Liver (tissue), 9 donors: ENCODE measurements around the gene MT2A. TPM values are rescaled to one million over a fixed set of nuclear protein-coding genes. Genes with fewer than 3 reads are reported as not detected.
A peak's percentile ranks its signal among the peaks of the same experiment; 100 is the strongest.

Experiments
- DNase-seq: peaks from one replicate; pipeline ENCODE4 v3.0.0-alpha.2; 2017; ENCODE audit warnings: low spot score
- H3K27ac ChIP-seq, 2 donors: one replicate each; pipeline ENCODE4 v1.7.0; 2013; ENCODE audit warnings: inconsistent platforms in 2 of 2, low read length in 2 of 2, control low read depth in 1 of 2, low read depth in 1 of 2, mild to moderate bottlenecking in 1 of 2
- H3K27me3 ChIP-seq, 4 donors: one replicate each; pipeline versions ENCODE4 v1.6.1 to v1.7.0; 2013; ENCODE audit warnings: low read length in 3 of 4, inconsistent platforms in 1 of 4, mild to moderate bottlenecking in 1 of 4, moderate library complexity in 1 of 4; ENCODE audit not compliant: control insufficient read depth in 4 of 4, insufficient read depth in 4 of 4
- H3K36me3 ChIP-seq, 4 donors: one replicate each; pipeline versions ENCODE4 v1.6.1 to v1.7.0; 2013; ENCODE audit warnings: low read length in 3 of 4, mild to moderate bottlenecking in 3 of 4, low read depth in 1 of 4, moderate library complexity in 1 of 4; ENCODE audit not compliant: control insufficient read depth in 4 of 4, insufficient read depth in 3 of 4
- H3K4me1 ChIP-seq, 4 donors: one replicate each; pipeline versions ENCODE4 v1.6.1 to v1.7.0; 2013; ENCODE audit warnings: low read length in 3 of 4, mild to moderate bottlenecking in 3 of 4, moderate library complexity in 1 of 4; ENCODE audit not compliant: control insufficient read depth in 4 of 4, insufficient read depth in 4 of 4
- H3K4me3 ChIP-seq, 3 donors: one replicate each; pipeline versions ENCODE4 v1.6.1 to v1.7.0; 2013; ENCODE audit warnings: low read length in 3 of 3, control low read depth in 1 of 3, low read depth in 1 of 3, mild to moderate bottlenecking in 1 of 3
- H3K9ac ChIP-seq, 2 donors: one replicate each; pipeline ENCODE4 v1.7.0; 2013; ENCODE audit warnings: low read length in 2 of 2, mild to moderate bottlenecking in 2 of 2, moderate library complexity in 2 of 2, control low read depth in 1 of 2, low read depth in 1 of 2
- H3K9me3 ChIP-seq, 4 donors: one replicate each; pipeline versions ENCODE4 v1.6.1 to v1.7.0; 2013; ENCODE audit warnings: low read length in 3 of 4; ENCODE audit not compliant: control insufficient read depth in 4 of 4
- ATF3 ChIP-seq: IDR thresholded peaks from 2 replicates; pipeline ENCODE4 v1.6.1; 2016; ENCODE audit warnings: antibody characterized with exemption
- EGR1 ChIP-seq, 2 donors: IDR thresholded peaks; 2 replicates each; pipeline ENCODE4 v1.6.1; 2016 to 2018; ENCODE audit warnings: antibody characterized with exemption in 2 of 2, low read depth in 2 of 2
- FOXA1 ChIP-seq: IDR thresholded peaks from 2 replicates; pipeline ENCODE4 v1.6.1; 2016; ENCODE audit warnings: antibody characterized with exemption
- FOXA2 ChIP-seq: IDR thresholded peaks from 2 replicates; pipeline ENCODE4 v1.6.1; 2016; ENCODE audit warnings: antibody characterized with exemption
- GABPA ChIP-seq, 2 donors: IDR thresholded peaks in 1 of 2; conservative IDR thresholded peaks in 1 of 2; 2 replicates each; pipeline ENCODE4 v1.6.1; 2016; ENCODE audit warnings: antibody characterized with exemption in 2 of 2, mild to moderate bottlenecking in 1 of 2, moderate library complexity in 1 of 2
- HNF4A ChIP-seq, 2 donors: conservative IDR thresholded peaks; 2 replicates each; pipeline ENCODE4 v1.6.1; 2016; ENCODE audit warnings: antibody characterized with exemption in 2 of 2, mild to moderate bottlenecking in 2 of 2
- HNF4G ChIP-seq: IDR thresholded peaks from 2 replicates; pipeline ENCODE4 v1.6.1; 2016; ENCODE audit warnings: antibody characterized with exemption
- JUND ChIP-seq, 2 donors: IDR thresholded peaks; 2 replicates each; pipeline ENCODE4 v1.6.1; 2016; ENCODE audit warnings: antibody characterized with exemption in 2 of 2
- MAX ChIP-seq: IDR thresholded peaks from 2 replicates; pipeline ENCODE4 v1.6.1; 2016; ENCODE audit warnings: antibody characterized with exemption
- NR2F2 ChIP-seq: IDR thresholded peaks from 2 replicates; pipeline ENCODE4 v1.6.1; 2016; ENCODE audit warnings: antibody characterized with exemption
- RAD21 ChIP-seq, 2 donors: IDR thresholded peaks; 2 replicates each; pipeline ENCODE4 v1.6.1; 2016; ENCODE audit warnings: antibody characterized with exemption in 2 of 2, mild to moderate bottlenecking in 2 of 2
- RXRA ChIP-seq, 2 donors: IDR thresholded peaks; 2 replicates each; pipeline ENCODE4 v1.6.1; 2017 to 2018; ENCODE audit warnings: antibody characterized with exemption in 2 of 2, mild to moderate bottlenecking in 1 of 2
- SP1 ChIP-seq: IDR thresholded peaks from 2 replicates; pipeline ENCODE4 v1.6.1; 2018; ENCODE audit warnings: antibody characterized with exemption, mild to moderate bottlenecking
- TAF1 ChIP-seq: conservative IDR thresholded peaks from 2 replicates; pipeline ENCODE4 v1.6.1; 2016; ENCODE audit warnings: antibody characterized with exemption, mild to moderate bottlenecking
- YY1 ChIP-seq: IDR thresholded peaks from 2 replicates; pipeline ENCODE4 v1.6.1; 2016; ENCODE audit warnings: antibody characterized with exemption, mild to moderate bottlenecking
- WGBS: extraction: QIAGEN DNeasy Blood & Tissue Kit; methylation state at CpG from one replicate; pipeline ENCODE4 v1.1.7; 2013; 5-methylcytosine and 5-hydroxymethylcytosine counted together
- polyA plus RNA-seq, 2 donors: library from polyadenylated mRNA; stranded (reverse) in 1 of 2; unstranded in 1 of 2; fragments of 200-250 nt in 1 of 2; fragments of >200 nt in 1 of 2; fragmentation: Nextera tagmentation in 1 of 2; extraction: Ambion mirVana in 1 of 2; gene quantifications; one replicate each; pipeline versions ENCODE4 v1.2.1 to v1.2.3, GENCODE V29; 2013 to 2015
- total RNA-seq, 2 donors: library from RNA; depleted of rRNA; stranded (reverse); fragments of >200 nt; gene quantifications; one replicate each; pipeline ENCODE4 v1.2.3, GENCODE V29; 2014
- TF ChIP-seq, protein P1 (sequence below): IDR thresholded peaks from 2 replicates; pipeline ENCODE4 v1.6.1; 2016; ENCODE audit warnings: antibody characterized with exemption
- TF ChIP-seq, protein P2 (sequence below): fragments of 150-350 bp; IDR thresholded peaks from 2 replicates; pipeline ENCODE4 v1.5.1; 2017; ENCODE audit warnings: improper control_type of control experiment, low read depth, low read length; ENCODE audit not compliant: missing input control
- TF ChIP-seq, protein P3 (sequence below): IDR thresholded peaks from 2 replicates; pipeline ENCODE4 v1.6.1; 2016; ENCODE audit warnings: antibody characterized with exemption, mild to moderate bottlenecking
- donor health status: healthy.
- donor health status: healthy.
- donor health status: healthy.
- donor health status: healthy.
- donor health status: healthy.

Gene MT2A
- total and polyA plus RNA-seq, 4 donors = 45.8 to 5,206 (median 2,233) TPM

DNA sequence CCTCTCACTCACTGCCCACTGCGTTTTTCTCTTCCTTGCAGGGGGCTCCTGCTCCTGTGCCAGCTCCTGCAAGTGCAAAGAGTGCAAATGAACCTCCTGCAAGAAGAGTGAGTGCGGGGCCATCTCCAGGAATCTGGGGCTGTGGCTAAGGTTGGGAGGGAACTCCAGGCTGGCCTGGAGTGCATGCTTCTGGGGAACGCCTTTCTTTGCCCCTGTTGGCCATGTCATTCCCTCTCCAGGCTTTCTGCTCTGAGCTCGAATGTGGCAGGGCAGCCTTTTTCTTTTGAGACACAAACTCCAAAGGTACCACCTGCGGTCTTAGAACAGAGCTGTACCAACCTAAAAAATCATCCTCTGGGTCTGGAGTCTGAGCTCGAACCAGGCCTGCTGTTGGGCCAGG, 9.8 kb downstream of the MT2A start:
- no peak for DNase-seq
- H3K4me3 ChIP-seq = peak overlapping the region in 1 of 3 donors; percentile 77
- 84% methylated on average over 6 of the region's 6 CpGs for WGBS
- no peaks in the 10 kb centered on the region for H3K9me3 ChIP-seq
- H3K9ac ChIP-seq = no peak overlapping the region
- H3K36me3 ChIP-seq = no peaks in the 10 kb centered on the region
- TF ChIP-seq FOXA1 (no peak), MAX (no peak), HNF4G (no peak), RAD21 (IDR thresholded peaks at IDR 0.05) (no peak), EGR1 (IDR thresholded peaks at IDR 0.05; ENCODE audit: low read depth in 2 of 2) (no peak), HNF4A (conservative IDR thresholded peaks at IDR 0.05) (no peak), SP1 (no peak), NR2F2 (no peak), TAF1 (no peak), JUND (IDR thresholded peaks at IDR 0.05) (no peak), YY1 (no peak), FOXA2 (no peak)
- TF ChIP-seq, protein P1, sequence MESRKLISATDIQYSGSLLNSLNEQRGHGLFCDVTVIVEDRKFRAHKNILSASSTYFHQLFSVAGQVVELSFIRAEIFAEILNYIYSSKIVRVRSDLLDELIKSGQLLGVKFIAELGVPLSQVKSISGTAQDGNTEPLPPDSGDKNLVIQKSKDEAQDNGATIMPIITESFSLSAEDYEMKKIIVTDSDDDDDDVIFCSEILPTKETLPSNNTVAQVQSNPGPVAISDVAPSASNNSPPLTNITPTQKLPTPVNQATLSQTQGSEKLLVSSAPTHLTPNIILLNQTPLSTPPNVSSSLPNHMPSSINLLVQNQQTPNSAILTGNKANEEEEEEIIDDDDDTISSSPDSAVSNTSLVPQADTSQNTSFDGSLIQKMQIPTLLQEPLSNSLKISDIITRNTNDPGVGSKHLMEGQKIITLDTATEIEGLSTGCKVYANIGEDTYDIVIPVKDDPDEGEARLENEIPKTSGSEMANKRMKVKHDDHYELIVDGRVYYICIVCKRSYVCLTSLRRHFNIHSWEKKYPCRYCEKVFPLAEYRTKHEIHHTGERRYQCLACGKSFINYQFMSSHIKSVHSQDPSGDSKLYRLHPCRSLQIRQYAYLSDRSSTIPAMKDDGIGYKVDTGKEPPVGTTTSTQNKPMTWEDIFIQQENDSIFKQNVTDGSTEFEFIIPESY = no peak
- TF ChIP-seq, protein P2, sequence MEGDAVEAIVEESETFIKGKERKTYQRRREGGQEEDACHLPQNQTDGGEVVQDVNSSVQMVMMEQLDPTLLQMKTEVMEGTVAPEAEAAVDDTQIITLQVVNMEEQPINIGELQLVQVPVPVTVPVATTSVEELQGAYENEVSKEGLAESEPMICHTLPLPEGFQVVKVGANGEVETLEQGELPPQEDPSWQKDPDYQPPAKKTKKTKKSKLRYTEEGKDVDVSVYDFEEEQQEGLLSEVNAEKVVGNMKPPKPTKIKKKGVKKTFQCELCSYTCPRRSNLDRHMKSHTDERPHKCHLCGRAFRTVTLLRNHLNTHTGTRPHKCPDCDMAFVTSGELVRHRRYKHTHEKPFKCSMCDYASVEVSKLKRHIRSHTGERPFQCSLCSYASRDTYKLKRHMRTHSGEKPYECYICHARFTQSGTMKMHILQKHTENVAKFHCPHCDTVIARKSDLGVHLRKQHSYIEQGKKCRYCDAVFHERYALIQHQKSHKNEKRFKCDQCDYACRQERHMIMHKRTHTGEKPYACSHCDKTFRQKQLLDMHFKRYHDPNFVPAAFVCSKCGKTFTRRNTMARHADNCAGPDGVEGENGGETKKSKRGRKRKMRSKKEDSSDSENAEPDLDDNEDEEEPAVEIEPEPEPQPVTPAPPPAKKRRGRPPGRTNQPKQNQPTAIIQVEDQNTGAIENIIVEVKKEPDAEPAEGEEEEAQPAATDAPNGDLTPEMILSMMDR = no peak
- TF ChIP-seq, protein P3, sequence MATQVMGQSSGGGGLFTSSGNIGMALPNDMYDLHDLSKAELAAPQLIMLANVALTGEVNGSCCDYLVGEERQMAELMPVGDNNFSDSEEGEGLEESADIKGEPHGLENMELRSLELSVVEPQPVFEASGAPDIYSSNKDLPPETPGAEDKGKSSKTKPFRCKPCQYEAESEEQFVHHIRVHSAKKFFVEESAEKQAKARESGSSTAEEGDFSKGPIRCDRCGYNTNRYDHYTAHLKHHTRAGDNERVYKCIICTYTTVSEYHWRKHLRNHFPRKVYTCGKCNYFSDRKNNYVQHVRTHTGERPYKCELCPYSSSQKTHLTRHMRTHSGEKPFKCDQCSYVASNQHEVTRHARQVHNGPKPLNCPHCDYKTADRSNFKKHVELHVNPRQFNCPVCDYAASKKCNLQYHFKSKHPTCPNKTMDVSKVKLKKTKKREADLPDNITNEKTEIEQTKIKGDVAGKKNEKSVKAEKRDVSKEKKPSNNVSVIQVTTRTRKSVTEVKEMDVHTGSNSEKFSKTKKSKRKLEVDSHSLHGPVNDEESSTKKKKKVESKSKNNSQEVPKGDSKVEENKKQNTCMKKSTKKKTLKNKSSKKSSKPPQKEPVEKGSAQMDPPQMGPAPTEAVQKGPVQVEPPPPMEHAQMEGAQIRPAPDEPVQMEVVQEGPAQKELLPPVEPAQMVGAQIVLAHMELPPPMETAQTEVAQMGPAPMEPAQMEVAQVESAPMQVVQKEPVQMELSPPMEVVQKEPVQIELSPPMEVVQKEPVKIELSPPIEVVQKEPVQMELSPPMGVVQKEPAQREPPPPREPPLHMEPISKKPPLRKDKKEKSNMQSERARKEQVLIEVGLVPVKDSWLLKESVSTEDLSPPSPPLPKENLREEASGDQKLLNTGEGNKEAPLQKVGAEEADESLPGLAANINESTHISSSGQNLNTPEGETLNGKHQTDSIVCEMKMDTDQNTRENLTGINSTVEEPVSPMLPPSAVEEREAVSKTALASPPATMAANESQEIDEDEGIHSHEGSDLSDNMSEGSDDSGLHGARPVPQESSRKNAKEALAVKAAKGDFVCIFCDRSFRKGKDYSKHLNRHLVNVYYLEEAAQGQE = no peak
- H3K27me3 ChIP-seq = no peaks in the 10 kb centered on the region
- peaks cover 0 to 30% (median 14%) of the 10 kb centered on the region in 4 donors for H3K4me1 ChIP-seq
- peak overlapping the region in 1 of 2 donors; percentile 91 for H3K27ac ChIP-seq

DNA sequence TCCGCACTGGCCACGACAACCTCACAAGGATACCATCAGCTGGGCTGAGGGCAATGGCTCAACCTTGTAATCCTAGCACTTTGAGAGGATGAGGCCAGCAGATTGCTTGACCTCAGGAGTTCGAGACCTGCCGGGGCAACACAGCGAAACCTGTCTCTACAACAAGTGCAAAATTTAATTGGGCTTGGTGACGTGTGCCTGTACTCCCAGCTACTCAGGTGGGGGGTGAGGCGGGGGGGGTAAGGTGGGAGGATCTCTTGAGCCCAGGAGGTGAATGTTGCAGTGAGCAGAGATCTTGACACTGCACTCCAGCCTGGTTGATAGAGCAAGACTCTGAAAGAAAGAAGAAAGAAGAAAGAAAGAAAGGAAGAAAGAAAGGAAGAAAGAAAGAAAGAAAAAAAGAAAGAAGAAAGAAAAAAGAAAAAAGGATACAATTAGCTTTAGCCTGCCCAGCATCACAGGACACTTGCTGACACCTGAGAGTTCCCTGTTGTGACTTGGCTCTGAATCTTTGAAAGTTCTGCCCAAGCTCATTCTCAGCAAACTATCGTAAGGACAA, 12.0 kb downstream of the MT2A start:
- TF ChIP-seq GABPA (IDR thresholded peaks at IDR 0.05 in 1 of 2, conservative IDR thresholded peaks at IDR 0.05 in 1 of 2) (no peak), ATF3 (no peak), RXRA (IDR thresholded peaks at IDR 0.05) (no peak), NR2F2 (no peak), FOXA1 (no peak), SP1 (no peak)
- TF ChIP-seq, protein P3 = no peak
- TF ChIP-seq, protein P2 = no peak
- H3K36me3 ChIP-seq = no peaks in the 10 kb centered on the region
- 94% methylated on average over 8 of the region's 8 CpGs for WGBS

More for the DNA sequence above, 12.0 kb downstream of the MT2A start:
- peaks cover 0 to 36% (median 14%) of the 10 kb centered on the region in 4 donors for H3K4me1 ChIP-seq
- H3K27ac ChIP-seq = no peak overlapping the region
- no peak overlapping the region for H3K4me3 ChIP-seq
- no peak overlapping the region for H3K9ac ChIP-seq
- no peaks in the 10 kb centered on the region for H3K27me3 ChIP-seq
- no peak for DNase-seq
- H3K9me3 ChIP-seq = no peaks in the 10 kb centered on the region
